K562 (cell line): Measurements from ENCODE around the gene NAPEPLD. TPM values are rescaled to one million over a fixed set of nuclear protein-coding genes. Genes with fewer than 3 reads are reported as not detected.

Experiments used
- DACH1 ChIP-seq: fragments of 450-650 bp; IDR thresholded peaks from 2 replicates; pipeline ENCODE4 v1.6.1; 2018; ENCODE audit not compliant: partially characterized antibody
- DMBX1 ChIP-seq: fragments of 250-450 bp; sonication (Bioruptor Pico); IDR thresholded peaks from 2 replicates; pipeline ENCODE4 v1.8.0; 2022; ENCODE audit warnings: inconsistent platforms, mild to moderate bottlenecking, moderate library complexity, borderline replicate concordance
- ID3 ChIP-seq, 2 experiments: fragments of 250-450 bp in 1 of 2; fragments of 450-650 bp in 1 of 2; sonication (Bioruptor Pico) in 1 of 2; IDR thresholded peaks; 2 replicates each; pipeline versions ENCODE4 v1.6.1 to v1.8.0; 2016 to 2021; ENCODE audit warnings: mild to moderate bottlenecking in 2 of 2, moderate library complexity in 2 of 2, missing compliant biosample characterization in 1 of 2, missing genetic modification characterization in 1 of 2
- IRF1 ChIP-seq: sonication (generic); formaldehyde crosslinking; IDR thresholded peaks from 2 replicates; pipeline ENCODE4 v1.8.0; 2022; ENCODE audit warnings: missing genetic modification reagents, mild to moderate bottlenecking, borderline replicate concordance
- MECOM ChIP-seq: fragments of 250-450 bp; sonication (Bioruptor Pico); IDR thresholded peaks from 2 replicates; pipeline ENCODE4 v1.8.0; 2022; ENCODE audit warnings: inconsistent platforms
- MTF1 ChIP-seq: fragments of 250-450 bp; sonication (Bioruptor Pico); IDR thresholded peaks from 2 replicates; pipeline ENCODE4 v1.9.0; 2021; ENCODE audit warnings: moderate library complexity, mild to moderate bottlenecking, inconsistent platforms, borderline replicate concordance
- POLR2G ChIP-seq: fragments of 200-400 bp; formaldehyde crosslinking; IDR thresholded peaks from 2 replicates; pipeline ENCODE4 v1.6.1; 2017; ENCODE audit warnings: low read depth, mild to moderate bottlenecking, antibody characterized with exemption, low read length, moderate library complexity
- RNF219 ChIP-seq: fragments of 250-450 bp; sonication (Bioruptor Pico); IDR thresholded peaks from 2 replicates; pipeline ENCODE4 v1.5.0; 2022; ENCODE audit warnings: mild to moderate bottlenecking
- SMAD3 ChIP-seq: fragments of 450-650 bp; formaldehyde crosslinking; conservative IDR thresholded peaks from 2 replicates; pipeline ENCODE4 v1.4.0; 2020; ENCODE audit warnings: mild to moderate bottlenecking
- polyA plus RNA-seq, 8 experiments: library from polyadenylated mRNA; depleted of rRNA in 4 of 8; stranded (reverse) in 5 of 8; unstranded in 3 of 8; fragments of >200 nt; fragmentation: Nextera tagmentation in 2 of 8; fragmentation: Illumina TruSeq in 1 of 8; extraction: Ambion mirVana in 2 of 8; extraction: Trizol in 1 of 8; gene quantifications; 2 replicates each; pipeline versions ENCODE4 v1.2.1 to v1.2.3, GENCODE V29; 2011 to 2014; ENCODE audit warnings: inconsistent platforms in 1 of 8, missing spikeins in 1 of 8
- total RNA-seq, 7 experiments: library from RNA; depleted of rRNA in 6 of 7; stranded (reverse); fragments of >200 nt in 6 of 7; fragmentation: Illumina TruSeq in 2 of 7; extraction: Trizol in 2 of 7; gene quantifications; 2 replicates each; pipeline versions ENCODE4 v1.2.1 to v1.2.3, GENCODE V29; 2011 to 2021; ENCODE audit warnings: low replicate concordance in 1 of 7
- TF ChIP-seq, protein P1 (sequence below): fragments of 250-450 bp; sonication (Bioruptor Pico); IDR thresholded peaks from 2 replicates; pipeline ENCODE4 v1.4.0; 2020; ENCODE audit warnings: borderline replicate concordance

The NAPEPLD gene
- total and polyA plus RNA-seq, 9 of the 15 experiments (the other 6 are each of a cell fraction or from before 2014, with no cell fraction given) = 3.2 to 11.0 (median 7.5) TPM

GRCh38 chr7:103051519-103051918 lies 97.4 kb downstream of the NAPEPLD start (continued):
- TF ChIP-seq DACH1 (no peak), POLR2G (no peak), MECOM (CRISPR knock-in tag) (no peak), DMBX1 (CRISPR knock-in tag) (no peak), MTF1 (CRISPR knock-in tag) (no peak), ID3 (CRISPR knock-in tag; IDR thresholded peaks at IDR 0.05) (no peak), ID3 (tag; IDR thresholded peaks at IDR 0.05) (no peak), RNF219 (no peak), IRF1 (no peak), SMAD3 (CRISPR knock-in tag) (no peak)
- TF ChIP-seq, protein P1, sequence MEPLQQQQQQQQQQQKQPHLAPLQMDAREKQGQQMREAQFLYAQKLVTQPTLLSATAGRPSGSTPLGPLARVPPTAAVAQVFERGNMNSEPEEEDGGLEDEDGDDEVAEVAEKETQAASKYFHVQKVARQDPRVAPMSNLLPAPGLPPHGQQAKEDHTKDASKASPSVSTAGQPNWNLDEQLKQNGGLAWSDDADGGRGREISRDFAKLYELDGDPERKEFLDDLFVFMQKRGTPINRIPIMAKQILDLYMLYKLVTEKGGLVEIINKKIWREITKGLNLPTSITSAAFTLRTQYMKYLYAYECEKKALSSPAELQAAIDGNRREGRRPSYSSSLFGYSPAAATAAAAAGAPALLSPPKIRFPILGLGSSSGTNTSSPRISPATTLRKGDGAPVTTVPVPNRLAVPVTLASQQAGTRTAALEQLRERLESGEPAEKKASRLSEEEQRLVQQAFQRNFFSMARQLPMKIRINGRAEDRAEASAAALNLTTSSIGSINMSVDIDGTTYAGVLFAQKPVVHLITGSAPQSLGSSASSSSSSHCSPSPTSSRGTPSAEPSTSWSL (CRISPR knock-in tag) = no peak

Other genes starting within 250 kb of the NAPEPLD start
- gene LRRC17, start 236.1 kb downstream of the NAPEPLD start, total RNA-seq (2014; rRNA removed) = not detected in 2 replicates
- gene LRRC17, start 236.1 kb downstream of the NAPEPLD start, total RNA-seq (2014; rRNA removed; fragmentation: Illumina TruSeq; extraction: Trizol) = 0.16 TPM in 1 of 2 replicates, not detected in the other
- 0.18 TPM in 1 of 2 replicates, not detected in the other for gene LRRC17, start 236.1 kb downstream of the NAPEPLD start, total RNA-seq (2015; rRNA removed; fragmentation: Illumina TruSeq; extraction: Trizol)
- not detected in 2 replicates for gene LRRC17, start 236.1 kb downstream of the NAPEPLD start, total RNA-seq (2021)
- gene LRRC17, start 236.1 kb downstream of the NAPEPLD start, polyA plus RNA-seq (2011; rRNA removed) = 0.04 and 0.07 TPM in 2 replicates
- not detected in 2 replicates for gene LRRC17, start 236.1 kb downstream of the NAPEPLD start, polyA plus RNA-seq (2014; fragmentation: Illumina TruSeq; extraction: Trizol)
- gene LRRC17, start 236.1 kb downstream of the NAPEPLD start, polyA plus RNA-seq (2014; fragmentation: Nextera tagmentation; extraction: Ambion mirVana) = under 1 TPM; 0.03 to 0.17 TPM
- gene LRRC17, start 236.1 kb downstream of the NAPEPLD start, polyA plus RNA-seq (2014; rRNA removed) = 0.07 TPM in 1 of 2 replicates, not detected in the other
- 16.3 and 17.5 TPM in 2 replicates for gene FBXL13, start 74.3 kb downstream of the NAPEPLD start, total RNA-seq (2014; rRNA removed)
- 30.5 and 38.3 TPM in 2 replicates for gene FBXL13, start 74.3 kb downstream of the NAPEPLD start, total RNA-seq (2014; rRNA removed; fragmentation: Illumina TruSeq; extraction: Trizol)
- gene FBXL13, start 74.3 kb downstream of the NAPEPLD start, total RNA-seq (2015; rRNA removed; fragmentation: Illumina TruSeq; extraction: Trizol) = 21.2 and 23.7 TPM in 2 replicates
- 27.0 and 27.4 TPM in 2 replicates for gene FBXL13, start 74.3 kb downstream of the NAPEPLD start, total RNA-seq (2021)
- 45.6 and 55.0 TPM in 2 replicates for gene FBXL13, start 74.3 kb downstream of the NAPEPLD start, polyA plus RNA-seq (2011; rRNA removed)
- gene FBXL13, start 74.3 kb downstream of the NAPEPLD start, polyA plus RNA-seq (2014; fragmentation: Illumina TruSeq; extraction: Trizol) = 22.4 and 24.1 TPM in 2 replicates
- 10 to 100 TPM; 25.4 to 26.6 TPM for gene FBXL13, start 74.3 kb downstream of the NAPEPLD start, polyA plus RNA-seq (2014; fragmentation: Nextera tagmentation; extraction: Ambion mirVana)
- 19.7 and 20.4 TPM in 2 replicates for gene FBXL13, start 74.3 kb downstream of the NAPEPLD start, polyA plus RNA-seq (2014; rRNA removed)
- gene ARMC10, start 74.0 kb downstream of the NAPEPLD start, total RNA-seq (2014; rRNA removed) = 75.5 and 81.1 TPM in 2 replicates
- gene ARMC10, start 74.0 kb downstream of the NAPEPLD start, total RNA-seq (2014; rRNA removed; fragmentation: Illumina TruSeq; extraction: Trizol) = 89.9 and 95.4 TPM in 2 replicates
- 69.6 and 72.6 TPM in 2 replicates for gene ARMC10, start 74.0 kb downstream of the NAPEPLD start, total RNA-seq (2015; rRNA removed; fragmentation: Illumina TruSeq; extraction: Trizol)
- 72.6 and 76.1 TPM in 2 replicates for gene ARMC10, start 74.0 kb downstream of the NAPEPLD start, total RNA-seq (2021)
- 71.0 and 113 TPM in 2 replicates for gene ARMC10, start 74.0 kb downstream of the NAPEPLD start, polyA plus RNA-seq (2011; rRNA removed)
- gene ARMC10, start 74.0 kb downstream of the NAPEPLD start, polyA plus RNA-seq (2014; fragmentation: Illumina TruSeq; extraction: Trizol) = 57.3 and 65.0 TPM in 2 replicates
- 10 to 100 TPM; 17.0 to 22.7 TPM for gene ARMC10, start 74.0 kb downstream of the NAPEPLD start, polyA plus RNA-seq (2014; fragmentation: Nextera tagmentation; extraction: Ambion mirVana)
- gene ARMC10, start 74.0 kb downstream of the NAPEPLD start, polyA plus RNA-seq (2014; rRNA removed) = 54.3 and 61.1 TPM in 2 replicates
- 58.6 and 61.2 TPM in 2 replicates for gene PMPCB, start 148.3 kb upstream of the NAPEPLD start, total RNA-seq (2014; rRNA removed)
- gene PMPCB, start 148.3 kb upstream of the NAPEPLD start, total RNA-seq (2014; rRNA removed; fragmentation: Illumina TruSeq; extraction: Trizol) = 105 and 120 TPM in 2 replicates
- gene PMPCB, start 148.3 kb upstream of the NAPEPLD start, total RNA-seq (2015; rRNA removed; fragmentation: Illumina TruSeq; extraction: Trizol) = 84.4 and 92.9 TPM in 2 replicates
- 85.7 and 92.1 TPM in 2 replicates for gene PMPCB, start 148.3 kb upstream of the NAPEPLD start, total RNA-seq (2021)
- 120 and 179 TPM in 2 replicates for gene PMPCB, start 148.3 kb upstream of the NAPEPLD start, polyA plus RNA-seq (2011; rRNA removed)
- 96.8 and 116 TPM in 2 replicates for gene PMPCB, start 148.3 kb upstream of the NAPEPLD start, polyA plus RNA-seq (2014; fragmentation: Illumina TruSeq; extraction: Trizol)
- 100 to 1,000 TPM; 169 to 209 TPM for gene PMPCB, start 148.3 kb upstream of the NAPEPLD start, polyA plus RNA-seq (2014; fragmentation: Nextera tagmentation; extraction: Ambion mirVana)
- gene PMPCB, start 148.3 kb upstream of the NAPEPLD start, polyA plus RNA-seq (2014; rRNA removed) = 90.0 and 108 TPM in 2 replicates
- 62.5 and 64.6 TPM in 2 replicates for gene DNAJC2, start 195.7 kb upstream of the NAPEPLD start, total RNA-seq (2014; rRNA removed)
- 134 and 141 TPM in 2 replicates for gene DNAJC2, start 195.7 kb upstream of the NAPEPLD start, total RNA-seq (2014; rRNA removed; fragmentation: Illumina TruSeq; extraction: Trizol)
- gene DNAJC2, start 195.7 kb upstream of the NAPEPLD start, total RNA-seq (2015; rRNA removed; fragmentation: Illumina TruSeq; extraction: Trizol) = 142 and 152 TPM in 2 replicates
- 82.9 and 92.1 TPM in 2 replicates for gene DNAJC2, start 195.7 kb upstream of the NAPEPLD start, total RNA-seq (2021)
- 65.2 and 86.9 TPM in 2 replicates for gene DNAJC2, start 195.7 kb upstream of the NAPEPLD start, polyA plus RNA-seq (2011; rRNA removed)
- 121 and 157 TPM in 2 replicates for gene DNAJC2, start 195.7 kb upstream of the NAPEPLD start, polyA plus RNA-seq (2014; fragmentation: Illumina TruSeq; extraction: Trizol)
- gene DNAJC2, start 195.7 kb upstream of the NAPEPLD start, polyA plus RNA-seq (2014; fragmentation: Nextera tagmentation; extraction: Ambion mirVana) = 10 to 100 TPM; 40.2 to 40.4 TPM
- gene DNAJC2, start 195.7 kb upstream of the NAPEPLD start, polyA plus RNA-seq (2014; rRNA removed) = 97.3 and 118 TPM in 2 replicates
- gene PSMC2, start 198.5 kb upstream of the NAPEPLD start, total RNA-seq (2014; rRNA removed) = 300 and 362 TPM in 2 replicates
- gene PSMC2, start 198.5 kb upstream of the NAPEPLD start, total RNA-seq (2014; rRNA removed; fragmentation: Illumina TruSeq; extraction: Trizol) = 511 and 556 TPM in 2 replicates
- gene PSMC2, start 198.5 kb upstream of the NAPEPLD start, total RNA-seq (2015; rRNA removed; fragmentation: Illumina TruSeq; extraction: Trizol) = 468 and 484 TPM in 2 replicates
- 316 and 323 TPM in 2 replicates for gene PSMC2, start 198.5 kb upstream of the NAPEPLD start, total RNA-seq (2021)
- gene PSMC2, start 198.5 kb upstream of the NAPEPLD start, polyA plus RNA-seq (2011; rRNA removed) = 247 and 465 TPM in 2 replicates
- 509 and 567 TPM in 2 replicates for gene PSMC2, start 198.5 kb upstream of the NAPEPLD start, polyA plus RNA-seq (2014; fragmentation: Illumina TruSeq; extraction: Trizol)
- 1,000 to 10,000 TPM in 1 of 2 experiments, 100 to 1,000 TPM in 1; 861 to 1,105 TPM for gene PSMC2, start 198.5 kb upstream of the NAPEPLD start, polyA plus RNA-seq (2014; fragmentation: Nextera tagmentation; extraction: Ambion mirVana)
- 383 and 534 TPM in 2 replicates for gene PSMC2, start 198.5 kb upstream of the NAPEPLD start, polyA plus RNA-seq (2014; rRNA removed)